Measurements from ENCODE around the gene MBD5.

Gene MBD5

DNA sequence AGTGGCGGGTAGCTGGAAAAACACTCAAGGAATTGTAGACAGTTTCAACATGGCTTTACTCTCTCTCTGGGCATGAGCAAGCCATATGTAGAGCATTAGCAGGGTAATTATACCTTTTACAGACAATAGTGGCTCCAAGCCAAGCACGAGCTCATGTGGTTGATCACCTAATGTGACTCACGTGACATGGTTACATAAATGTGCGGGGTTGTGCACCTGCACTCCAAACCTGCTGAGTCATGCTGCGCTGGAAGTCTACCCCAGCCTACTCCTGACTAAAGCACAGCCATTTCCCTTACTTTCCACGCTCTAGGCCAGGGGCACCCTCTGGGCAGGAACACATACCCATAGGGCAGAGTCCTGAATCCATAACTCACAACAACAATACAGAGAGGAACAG, 232.8 kb downstream of the MBD5 start:
- intact Hi-C loops (cut with DNase I; ENCODE audit: low total_unique reads): no loop called here
- no peak overlapping the region for H3K27ac ChIP-seq
- TF ChIP-seq, protein P1, sequence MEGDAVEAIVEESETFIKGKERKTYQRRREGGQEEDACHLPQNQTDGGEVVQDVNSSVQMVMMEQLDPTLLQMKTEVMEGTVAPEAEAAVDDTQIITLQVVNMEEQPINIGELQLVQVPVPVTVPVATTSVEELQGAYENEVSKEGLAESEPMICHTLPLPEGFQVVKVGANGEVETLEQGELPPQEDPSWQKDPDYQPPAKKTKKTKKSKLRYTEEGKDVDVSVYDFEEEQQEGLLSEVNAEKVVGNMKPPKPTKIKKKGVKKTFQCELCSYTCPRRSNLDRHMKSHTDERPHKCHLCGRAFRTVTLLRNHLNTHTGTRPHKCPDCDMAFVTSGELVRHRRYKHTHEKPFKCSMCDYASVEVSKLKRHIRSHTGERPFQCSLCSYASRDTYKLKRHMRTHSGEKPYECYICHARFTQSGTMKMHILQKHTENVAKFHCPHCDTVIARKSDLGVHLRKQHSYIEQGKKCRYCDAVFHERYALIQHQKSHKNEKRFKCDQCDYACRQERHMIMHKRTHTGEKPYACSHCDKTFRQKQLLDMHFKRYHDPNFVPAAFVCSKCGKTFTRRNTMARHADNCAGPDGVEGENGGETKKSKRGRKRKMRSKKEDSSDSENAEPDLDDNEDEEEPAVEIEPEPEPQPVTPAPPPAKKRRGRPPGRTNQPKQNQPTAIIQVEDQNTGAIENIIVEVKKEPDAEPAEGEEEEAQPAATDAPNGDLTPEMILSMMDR (IDR thresholded peaks at IDR 0.05): no peak
- peaks cover 0 to 4% (median 0%) of the 10 kb centered on the region in 3 donors for H3K36me3 ChIP-seq
- H3K27me3 ChIP-seq: no peaks in the 10 kb centered on the region
- DNase-seq: no peak
- H3K9me3 ChIP-seq: peaks cover 0 to 9% (median 0%) of the 10 kb centered on the region in 3 donors
- H3K4me3 ChIP-seq: no peak overlapping the region
- no peaks in the 10 kb centered on the region for H3K4me1 ChIP-seq

DNA sequence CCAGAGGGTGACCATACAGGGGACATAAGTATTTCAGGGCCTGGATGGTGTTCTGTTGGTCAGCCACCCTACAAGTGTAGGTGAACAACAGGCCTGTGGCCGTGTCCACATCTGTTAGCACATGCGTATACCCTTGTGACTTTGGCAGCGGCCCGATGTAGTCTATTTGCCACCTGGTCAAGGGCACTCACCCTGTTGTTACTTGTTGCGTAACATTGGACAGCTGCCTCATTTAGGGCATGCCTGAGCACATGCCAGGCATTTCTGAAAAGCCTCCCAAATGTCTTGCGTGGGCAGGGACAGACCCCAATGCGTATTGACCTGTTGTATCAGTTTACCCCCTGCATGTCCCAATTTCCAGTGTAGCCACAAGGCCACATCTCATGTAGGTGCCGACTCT, 235.0 kb downstream of the MBD5 start:
- TF ChIP-seq, protein P1 (IDR thresholded peaks at IDR 0.05): no peak
- Histone ChIP-seq H3K27ac (no peak overlapping the region), H3K27me3 (no peaks in the 10 kb centered on the region), H3K36me3 (peaks cover 0 to 4% (median 0%) of the 10 kb centered on the region in 3 donors), H3K9me3 (peaks cover 0 to 9% (median 0%) of the 10 kb centered on the region in 3 donors), H3K4me1 (no peaks in the 10 kb centered on the region), H3K4me3 (no peak overlapping the region)
- intact Hi-C loops (cut with DNase I; ENCODE audit: low total_unique reads): no loop called here
- DNase-seq: no peak

DNA sequence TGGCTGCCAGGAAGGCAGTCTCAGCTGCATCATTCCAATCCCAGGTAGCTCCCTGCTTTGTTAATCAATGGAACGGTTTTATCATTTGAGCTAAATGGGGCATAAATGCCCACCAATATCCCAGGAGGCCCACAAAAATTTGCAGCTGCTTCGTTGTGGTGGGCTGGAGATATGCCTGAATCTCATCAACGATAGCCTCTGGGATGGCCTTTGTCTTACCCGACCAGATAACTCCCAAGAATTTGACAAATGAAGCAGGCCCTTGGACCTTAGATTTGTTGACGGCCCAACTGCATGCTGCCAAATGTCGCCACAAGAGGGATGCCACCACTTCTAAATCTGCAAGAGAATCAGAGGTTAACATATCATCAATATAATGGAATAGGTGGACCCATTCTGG, 236.4 kb downstream of the MBD5 start:
- intact Hi-C loops (cut with DNase I; ENCODE audit: low total_unique reads): no loop called here
- Histone ChIP-seq H3K27me3 (no peaks in the 10 kb centered on the region), H3K4me1 (no peaks in the 10 kb centered on the region), H3K4me3 (no peak overlapping the region), H3K9me3 (peaks cover 0 to 9% (median 0%) of the 10 kb centered on the region in 3 donors), H3K36me3 (peaks cover 0 to 4% (median 0%) of the 10 kb centered on the region in 3 donors), H3K27ac (no peak overlapping the region)
- no peak for DNase-seq
- TF ChIP-seq, protein P1 (IDR thresholded peaks at IDR 0.05): no peak

DNA sequence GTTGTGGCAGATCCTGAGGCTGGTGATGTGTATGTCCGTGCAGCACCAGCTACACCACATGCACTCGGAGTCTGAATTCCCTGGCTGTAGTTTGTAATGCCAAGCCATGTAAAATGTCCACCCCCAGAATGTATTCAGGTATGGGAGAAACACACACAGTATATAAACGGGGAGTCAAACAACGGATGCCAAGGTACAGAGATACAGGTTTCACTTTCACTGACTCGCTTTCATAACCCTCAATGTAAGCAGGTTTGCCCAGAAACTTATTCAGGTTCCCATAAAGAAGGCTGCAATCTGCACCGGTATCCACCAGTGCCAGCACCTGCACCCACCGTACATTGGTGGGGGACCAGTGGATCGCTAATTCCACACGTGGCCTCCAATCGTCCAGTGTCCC, 237.2 kb downstream of the MBD5 start:
- no peak overlapping the region for H3K4me3 ChIP-seq
- peaks cover 0 to 9% (median 0%) of the 10 kb centered on the region in 3 donors for H3K9me3 ChIP-seq
- H3K4me1 ChIP-seq: no peaks in the 10 kb centered on the region
- intact Hi-C loops (cut with DNase I; ENCODE audit: low total_unique reads): no loop called here
- no peaks in the 10 kb centered on the region for H3K27me3 ChIP-seq
- no peak for DNase-seq
- no peak overlapping the region for H3K27ac ChIP-seq
- TF ChIP-seq, protein P1 (IDR thresholded peaks at IDR 0.05): no peak
- peaks cover 0 to 4% (median 0%) of the 10 kb centered on the region in 3 donors for H3K36me3 ChIP-seq

DNA sequence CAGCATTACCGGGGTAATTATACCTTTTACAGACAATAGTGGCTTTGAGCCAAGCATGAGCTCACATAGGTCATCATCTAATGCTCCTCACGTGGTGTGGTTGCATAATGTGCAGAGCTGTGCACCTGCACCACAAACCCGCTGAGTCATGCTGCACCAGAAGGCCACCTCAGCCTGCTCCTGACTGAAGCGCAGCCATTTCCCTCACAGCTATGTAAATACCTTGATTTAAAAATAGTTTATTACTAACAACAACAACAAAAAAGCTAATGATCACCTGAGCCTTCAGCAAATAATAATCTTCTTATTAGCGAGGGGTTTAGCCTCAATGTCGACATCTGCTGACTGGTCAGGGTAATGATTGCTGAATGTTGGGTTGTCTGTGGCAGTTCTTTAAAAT, 238.8 kb downstream of the MBD5 start:
- DNase-seq: no peak

More for the DNA sequence above, 238.8 kb downstream of the MBD5 start:
- Histone ChIP-seq H3K4me1 (no peaks in the 10 kb centered on the region), H3K36me3 (peaks cover 0 to under 1% (median 0%) of the 10 kb centered on the region in 3 donors), H3K9me3 (no peaks in the 10 kb centered on the region), H3K27me3 (no peaks in the 10 kb centered on the region), H3K4me3 (no peak overlapping the region), H3K27ac (no peak overlapping the region)
- TF ChIP-seq, protein P1 (IDR thresholded peaks at IDR 0.05): no peak
- intact Hi-C loops (cut with DNase I; ENCODE audit: low total_unique reads): no loop called here

Data from tibial artery (tissue), 4 donors.